ENCODE measurements around the gene LSM7. TPM values are rescaled to one million over a fixed set of nuclear protein-coding genes. Genes with fewer than 3 reads are reported as not detected.

Gene LSM7
- total RNA-seq, 2 experiments from 2014 or later, result 164 to 321 TPM

GRCh38 chr19:2323707-2324106 lies 4.7 kb downstream of the LSM7 start:
- H2AFZ ChIP-seq (ENCODE audit: low read length), result no peak overlapping the region
- no peak overlapping the region for H3K4me3 ChIP-seq (ENCODE audit: low read depth, low read length, poor library complexity, severe bottlenecking)
- H3K9me3 ChIP-seq (ENCODE audit: low read length), result no peaks in the 10 kb centered on the region
- intact Hi-C loops (cut with micrococcal nuclease; ENCODE audit: unreplicated experiment), result no loop called here
- no peak overlapping the region for H3K4me2 ChIP-seq (ENCODE audit: low read length)
- peaks cover 33% of the 10 kb centered on the region for H3K79me2 ChIP-seq (ENCODE audit: insufficient read depth, low read depth, low read length)
- CTCF ChIA-PET (ENCODE audit: unreplicated experiment), result no interaction called here
- no peaks in the 10 kb centered on the region; the same call in 1 of the 2 replicates for H4K20me1 ChIP-seq (ENCODE audit: insufficient read depth, low read length)
- H3K36me3 ChIP-seq (ENCODE audit: insufficient read depth, low read length), result peaks cover 61% of the 10 kb centered on the region
- H3K9me2 ChIP-seq (ENCODE audit: insufficient read depth, low read length), result no peaks in the 10 kb centered on the region
- peaks cover 31% of the 10 kb centered on the region for H3K4me1 ChIP-seq (ENCODE audit: insufficient read depth, low read length, poor library complexity, severe bottlenecking)
- no TSS peak for BruUV-seq (replicated peaks)
- POLR2A ChIA-PET, result no interaction called here
- H3K27ac ChIP-seq (ENCODE audit: low read depth, low read length, poor library complexity, severe bottlenecking), result no peak overlapping the region
- no peak for TF ChIP-seq EZH2phosphoT487 (IDR thresholded peaks at IDR 0.05; ENCODE audit: borderline replicate concordance, low read depth, low read length)
- TF ChIP-seq, protein P1, sequence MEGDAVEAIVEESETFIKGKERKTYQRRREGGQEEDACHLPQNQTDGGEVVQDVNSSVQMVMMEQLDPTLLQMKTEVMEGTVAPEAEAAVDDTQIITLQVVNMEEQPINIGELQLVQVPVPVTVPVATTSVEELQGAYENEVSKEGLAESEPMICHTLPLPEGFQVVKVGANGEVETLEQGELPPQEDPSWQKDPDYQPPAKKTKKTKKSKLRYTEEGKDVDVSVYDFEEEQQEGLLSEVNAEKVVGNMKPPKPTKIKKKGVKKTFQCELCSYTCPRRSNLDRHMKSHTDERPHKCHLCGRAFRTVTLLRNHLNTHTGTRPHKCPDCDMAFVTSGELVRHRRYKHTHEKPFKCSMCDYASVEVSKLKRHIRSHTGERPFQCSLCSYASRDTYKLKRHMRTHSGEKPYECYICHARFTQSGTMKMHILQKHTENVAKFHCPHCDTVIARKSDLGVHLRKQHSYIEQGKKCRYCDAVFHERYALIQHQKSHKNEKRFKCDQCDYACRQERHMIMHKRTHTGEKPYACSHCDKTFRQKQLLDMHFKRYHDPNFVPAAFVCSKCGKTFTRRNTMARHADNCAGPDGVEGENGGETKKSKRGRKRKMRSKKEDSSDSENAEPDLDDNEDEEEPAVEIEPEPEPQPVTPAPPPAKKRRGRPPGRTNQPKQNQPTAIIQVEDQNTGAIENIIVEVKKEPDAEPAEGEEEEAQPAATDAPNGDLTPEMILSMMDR (conservative IDR thresholded peaks at IDR 0.05; ENCODE audit: low read length), result no peak
- DNase-seq (ENCODE audit: low spot score), result no peak

DNA sequence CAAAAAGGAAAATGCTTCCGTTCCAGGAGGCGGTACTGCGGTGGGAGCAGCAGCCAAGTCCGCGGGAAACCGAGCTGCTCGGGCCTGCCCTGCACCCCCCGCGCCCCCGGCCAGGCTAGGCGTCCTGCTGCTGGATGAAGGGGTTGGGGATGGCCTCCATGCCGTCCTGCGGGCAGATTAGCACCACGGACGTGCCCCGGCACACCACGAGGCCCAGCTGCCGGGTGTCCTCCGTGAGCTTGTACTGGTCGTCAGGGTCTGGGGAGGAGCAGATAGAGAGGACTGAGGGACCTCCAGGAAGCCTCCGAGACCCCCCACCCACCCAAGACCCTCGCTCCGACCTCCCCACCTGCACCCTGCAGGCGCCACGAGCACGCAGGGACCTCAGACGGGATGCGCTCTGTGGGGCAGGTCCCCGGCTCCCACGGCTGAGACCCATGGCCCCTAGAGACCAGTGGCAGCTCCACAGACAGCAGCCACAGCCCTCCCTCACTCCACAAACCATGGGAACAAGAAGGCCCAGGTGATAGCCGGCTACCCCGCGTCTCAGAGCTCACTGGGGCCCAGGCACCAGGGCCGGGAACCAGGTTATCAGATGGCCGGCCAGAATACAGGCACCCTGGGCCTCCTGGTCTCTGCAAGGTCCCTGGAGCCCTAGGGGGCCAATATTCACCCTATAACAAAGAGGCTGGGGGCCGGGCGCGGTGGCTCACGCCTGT lies 6.7 kb downstream of the LSM7 start:
- ChIA-PET CTCF (ENCODE audit: unreplicated experiment) (interaction anchor here (0.6 kb wide), 1 partner anchor 776 kb away, joined by 8 read pairs; no protein-coding TSS in a partner anchor), POLR2A (no interaction called here)
- Histone ChIP-seq H3K4me3 (ENCODE audit: low read depth, low read length, poor library complexity, severe bottlenecking) (no peak overlapping the region), H3K4me1 (ENCODE audit: insufficient read depth, low read length, poor library complexity, severe bottlenecking) (peaks cover 32% of the 10 kb centered on the region), H2AFZ (ENCODE audit: low read length) (no peak overlapping the region), H3K9me2 (ENCODE audit: insufficient read depth, low read length) (no peaks in the 10 kb centered on the region), H3K9me3 (ENCODE audit: low read length) (no peaks in the 10 kb centered on the region), H3K36me3 (ENCODE audit: insufficient read depth, low read length) (peaks cover 55% of the 10 kb centered on the region), H4K20me1 (ENCODE audit: insufficient read depth, low read length) (no peaks in the 10 kb centered on the region; the same call in 1 of the 2 replicates), H3K79me2 (ENCODE audit: insufficient read depth, low read depth, low read length) (peaks cover 16% of the 10 kb centered on the region), H3K4me2 (ENCODE audit: low read length) (no peak overlapping the region), H3K27ac (ENCODE audit: low read depth, low read length, poor library complexity, severe bottlenecking) (no peak overlapping the region)
- intact Hi-C loops (cut with micrococcal nuclease; ENCODE audit: unreplicated experiment), result no loop called here
- BruUV-seq (replicated peaks), result no TSS peak
- TF ChIP-seq, protein P1 (conservative IDR thresholded peaks at IDR 0.05; ENCODE audit: low read length), result no peak
- TF ChIP-seq EZH2phosphoT487 (IDR thresholded peaks at IDR 0.05; ENCODE audit: borderline replicate concordance, low read depth, low read length), result no peak
- DNase-seq (ENCODE audit: low spot score), result no peak

- ChIA-PET POLR2A (no interaction called here), CTCF (ENCODE audit: unreplicated experiment) (no interaction called here)
- intact Hi-C loops (cut with micrococcal nuclease; ENCODE audit: unreplicated experiment), result no loop called here
These were observed 7.4 kb downstream of the LSM7 start for GRCh38 chr19:2320939-2321338.

More at GRCh38 chr19:2320939-2321338, 7.4 kb downstream of the LSM7 start:
- H3K27ac ChIP-seq (ENCODE audit: low read depth, low read length, poor library complexity, severe bottlenecking), result no peak overlapping the region
- no peak overlapping the region for H2AFZ ChIP-seq (ENCODE audit: low read length)
- H3K79me2 ChIP-seq (ENCODE audit: insufficient read depth, low read depth, low read length), result peaks cover 8% of the 10 kb centered on the region; the same call in 1 of the 2 replicates
- TF ChIP-seq EZH2phosphoT487 (IDR thresholded peaks at IDR 0.05; ENCODE audit: borderline replicate concordance, low read depth, low read length), result no peak
- TF ChIP-seq, protein P1 (conservative IDR thresholded peaks at IDR 0.05; ENCODE audit: low read length), result no peak
- no peaks in the 10 kb centered on the region; the same call in 1 of the 2 replicates for H4K20me1 ChIP-seq (ENCODE audit: insufficient read depth, low read length)
- H3K4me3 ChIP-seq (ENCODE audit: low read depth, low read length, poor library complexity, severe bottlenecking), result no peak overlapping the region
- no TSS peak for BruUV-seq (replicated peaks)
- H3K9me2 ChIP-seq (ENCODE audit: insufficient read depth, low read length), result no peaks in the 10 kb centered on the region
- peaks cover 26% of the 10 kb centered on the region for H3K4me1 ChIP-seq (ENCODE audit: insufficient read depth, low read length, poor library complexity, severe bottlenecking)
- peaks cover 49% of the 10 kb centered on the region for H3K36me3 ChIP-seq (ENCODE audit: insufficient read depth, low read length)
- DNase-seq (ENCODE audit: low spot score), result no peak
- no peak overlapping the region for H3K4me2 ChIP-seq (ENCODE audit: low read length)
- no peaks in the 10 kb centered on the region; the same call in 1 of the 2 replicates for H3K9me3 ChIP-seq (ENCODE audit: low read length)

All from OCI-LY7 (cell line).